Left ventricle myocardium inferior (tissue), 1 donor: Measurements from ENCODE around the gene HRK. TPM values are rescaled to one million over a fixed set of nuclear protein-coding genes. Genes with fewer than 3 reads are reported as not detected.

Source experiments
- DNase-seq: peaks from one replicate; pipeline ENCODE4 v3.0.0-alpha.2; 2020
- H3K27ac ChIP-seq: fragments of 200-600 bp; replicated peaks from 2 replicates; pipeline ENCODE4 v1.8.0; 2021
- H3K27me3 ChIP-seq: fragments of 200-600 bp; 2 replicates; pipeline ENCODE4 v1.8.0; 2021; ENCODE audit warnings: low read depth
- H3K36me3 ChIP-seq: fragments of 200-600 bp; 2 replicates; pipeline ENCODE4 v1.8.0; 2021
- H3K4me1 ChIP-seq: fragments of 200-600 bp; 2 replicates; pipeline ENCODE4 v1.8.0; 2021
- H3K4me3 ChIP-seq: fragments of 200-600 bp; 2 replicates; pipeline ENCODE4 v1.8.0; 2021; ENCODE audit warnings: mild to moderate bottlenecking, moderate library complexity
- H3K9me3 ChIP-seq: fragments of 200-600 bp; replicated peaks from 2 replicates; pipeline ENCODE4 v1.8.0; 2021
- intact Hi-C: fragments of 100-400 bp; cut with micrococcal nuclease; formaldehyde crosslinking; loops from one replicate; pipeline ENCODE4 v1.11.0; 2022
- total RNA-seq: library from RNA; stranded (reverse); fragmentation: NEBNext Ultra II Directional; extraction: Animal tissue kit (Norgen Biotek cat#: 25700); gene quantifications from one replicate; pipeline ENCODE4 v1.2.1, GENCODE V29; 2021
- TF ChIP-seq, protein P1 (sequence below): fragments of 200-600 bp; IDR thresholded peaks from 2 replicates; pipeline ENCODE4 v1.8.0; 2021; ENCODE audit warnings: antibody characterized with exemption, mild to moderate bottlenecking, borderline replicate concordance
- donor health status: DM: no; HTN: yes; CAD: no; lungs with severe emphysema.

HRK gene
- total RNA-seq, 1 donor from 2014 or later = 0.77 TPM

DNA sequence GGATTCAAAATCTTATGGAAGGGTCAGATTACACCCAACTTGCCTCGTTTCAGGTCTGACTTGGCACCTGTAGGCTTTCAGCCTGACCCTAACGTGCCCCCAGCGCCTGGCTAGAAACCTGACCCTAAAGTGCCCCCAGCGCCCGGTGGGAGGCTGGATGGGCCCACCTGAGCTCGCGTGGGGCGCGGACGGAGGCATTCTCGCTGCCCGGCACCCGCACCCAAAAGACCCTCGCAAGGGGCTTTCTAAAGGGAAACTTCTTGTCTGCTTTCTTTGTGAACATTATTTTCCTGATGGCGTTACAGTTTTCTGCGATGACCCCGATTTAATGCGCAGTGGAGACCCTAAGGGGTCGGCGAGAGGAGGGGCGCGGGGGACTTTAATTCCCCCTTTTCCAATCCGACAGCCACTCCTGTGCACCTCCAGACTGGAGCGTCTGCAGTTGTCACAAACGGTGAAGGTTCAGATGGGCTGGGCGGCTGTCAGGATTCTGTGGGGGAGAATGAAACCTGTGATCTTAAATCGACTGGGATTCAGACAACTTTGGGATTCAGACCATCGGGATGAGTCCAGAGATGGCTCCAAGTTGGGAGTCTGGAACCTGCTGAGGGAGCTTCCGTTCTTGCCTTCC, 751 bp upstream of the HRK start:
- H3K4me1 ChIP-seq = peaks cover 44% of the 10 kb centered on the region
- no peaks in the 10 kb centered on the region for H3K36me3 ChIP-seq
- peak overlapping the region; percentile 63 for H3K4me3 ChIP-seq
- H3K27ac ChIP-seq = no peak overlapping the region
- H3K9me3 ChIP-seq = no peaks in the 10 kb centered on the region
- peaks cover 80% of the 10 kb centered on the region for H3K27me3 ChIP-seq
- TF ChIP-seq, protein P1, sequence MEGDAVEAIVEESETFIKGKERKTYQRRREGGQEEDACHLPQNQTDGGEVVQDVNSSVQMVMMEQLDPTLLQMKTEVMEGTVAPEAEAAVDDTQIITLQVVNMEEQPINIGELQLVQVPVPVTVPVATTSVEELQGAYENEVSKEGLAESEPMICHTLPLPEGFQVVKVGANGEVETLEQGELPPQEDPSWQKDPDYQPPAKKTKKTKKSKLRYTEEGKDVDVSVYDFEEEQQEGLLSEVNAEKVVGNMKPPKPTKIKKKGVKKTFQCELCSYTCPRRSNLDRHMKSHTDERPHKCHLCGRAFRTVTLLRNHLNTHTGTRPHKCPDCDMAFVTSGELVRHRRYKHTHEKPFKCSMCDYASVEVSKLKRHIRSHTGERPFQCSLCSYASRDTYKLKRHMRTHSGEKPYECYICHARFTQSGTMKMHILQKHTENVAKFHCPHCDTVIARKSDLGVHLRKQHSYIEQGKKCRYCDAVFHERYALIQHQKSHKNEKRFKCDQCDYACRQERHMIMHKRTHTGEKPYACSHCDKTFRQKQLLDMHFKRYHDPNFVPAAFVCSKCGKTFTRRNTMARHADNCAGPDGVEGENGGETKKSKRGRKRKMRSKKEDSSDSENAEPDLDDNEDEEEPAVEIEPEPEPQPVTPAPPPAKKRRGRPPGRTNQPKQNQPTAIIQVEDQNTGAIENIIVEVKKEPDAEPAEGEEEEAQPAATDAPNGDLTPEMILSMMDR = no peak
- DNase-seq = no peak
- intact Hi-C loops = no loop called here

GRCh38 chr12:116880817-116881324, 370 bp downstream of the HRK start:
- Histone ChIP-seq H3K36me3 (no peaks in the 10 kb centered on the region), H3K27ac (no peak overlapping the region), H3K9me3 (no peaks in the 10 kb centered on the region), H3K27me3 (peaks cover 86% of the 10 kb centered on the region), H3K4me3 (peak overlapping the region; percentile 63), H3K4me1 (peaks cover 44% of the 10 kb centered on the region)
- intact Hi-C loops = no loop called here
- DNase-seq = peak; percentile 25
- TF ChIP-seq, protein P1 = peak; percentile 24

- intact Hi-C loops = no loop called here
- TF ChIP-seq, protein P1 = no peak
- H3K4me3 ChIP-seq = peak overlapping the region; percentile 63
Observed at GRCh38 chr12:116880213-116880816, 926 bp downstream of the HRK start.

GRCh38 chr12:116879509-116880212, 1.6 kb downstream of the HRK start:
- peaks cover 97% of the 10 kb centered on the region for H3K27me3 ChIP-seq
- TF ChIP-seq, protein P1 = no peak

More at GRCh38 chr12:116880213-116880816, 926 bp downstream of the HRK start:
- Histone ChIP-seq H3K9me3 (no peaks in the 10 kb centered on the region), H3K4me1 (peaks cover 44% of the 10 kb centered on the region), H3K36me3 (no peaks in the 10 kb centered on the region), H3K27me3 (peaks cover 92% of the 10 kb centered on the region), H3K27ac (no peak overlapping the region)
- no peak for DNase-seq

DNA sequence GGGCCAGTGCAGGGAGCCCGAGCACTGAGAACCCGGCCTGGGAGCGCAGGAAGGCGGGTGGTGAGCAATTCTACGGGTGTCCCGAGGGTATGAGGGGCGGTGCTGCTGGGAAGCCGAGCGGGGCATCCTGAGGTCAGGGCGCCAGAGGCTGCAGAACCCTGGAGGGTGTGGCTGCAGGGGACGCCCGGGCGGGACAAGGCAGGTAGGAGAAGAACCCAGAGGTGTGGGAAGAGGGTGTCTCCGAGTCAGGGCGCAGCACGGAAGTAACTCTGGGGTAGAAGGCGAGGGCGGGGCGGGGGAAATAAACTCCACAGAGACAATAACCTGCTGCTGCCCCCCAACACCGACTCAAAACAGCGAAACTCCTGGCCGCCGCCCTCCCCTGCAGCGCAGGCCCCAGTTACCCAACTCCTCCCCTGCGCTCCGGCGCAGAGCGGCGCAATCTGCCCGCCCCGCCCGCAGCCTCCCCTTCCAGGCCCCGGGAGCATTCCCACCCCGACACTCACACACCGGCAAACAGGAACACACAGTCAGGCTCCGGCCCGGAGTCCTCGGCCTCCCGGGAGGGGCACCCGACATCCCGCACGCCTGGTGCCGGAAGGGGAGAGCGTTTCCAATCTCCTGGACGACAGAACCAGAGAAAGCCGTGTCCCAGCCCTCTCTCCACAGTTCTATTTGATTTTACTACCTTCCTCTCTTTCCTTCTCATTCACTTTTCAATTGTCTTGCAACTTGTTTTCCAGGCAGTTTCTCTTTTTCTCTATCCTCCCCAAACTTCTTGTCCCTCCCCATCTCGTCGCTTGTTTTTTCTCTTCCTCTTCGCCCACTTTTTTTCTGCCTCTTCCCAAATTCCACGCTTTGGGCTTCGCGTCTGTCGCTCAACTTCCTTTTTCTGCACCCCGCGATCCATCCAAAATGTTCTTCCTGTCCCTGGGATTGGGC, 2.4 kb downstream of the HRK start:
- no peak overlapping the region for H3K27ac ChIP-seq
- DNase-seq = no peak
- H3K4me1 ChIP-seq = peaks cover 44% of the 10 kb centered on the region
- intact Hi-C loops = no loop called here
- H3K27me3 ChIP-seq = peaks cover 97% of the 10 kb centered on the region
- peak overlapping the region; percentile 63 for H3K4me3 ChIP-seq
- H3K36me3 ChIP-seq = no peaks in the 10 kb centered on the region
- H3K9me3 ChIP-seq = peaks cover 10% of the 10 kb centered on the region
- TF ChIP-seq, protein P1 = no peak

More at GRCh38 chr12:116879509-116880212, 1.6 kb downstream of the HRK start:
- Histone ChIP-seq H3K27ac (no peak overlapping the region), H3K4me1 (peaks cover 44% of the 10 kb centered on the region), H3K4me3 (peak overlapping the region; percentile 63), H3K36me3 (no peaks in the 10 kb centered on the region), H3K9me3 (peaks cover 4% of the 10 kb centered on the region)
- DNase-seq = no peak
- intact Hi-C loops = no loop called here
